Naive B cell (primary cell): Measurements from ENCODE around the gene HECTD1. TPM values are rescaled to one million over a fixed set of nuclear protein-coding genes. Genes with fewer than 3 reads are reported as not detected.
"Not testable (repeated sequence)": the region's sequence is repeated elsewhere in the genome, so short reads cannot be mapped to it uniquely, and the experiment has no call there.

Source experiments
- ATAC-seq, 2 donors: fragments of 150-1000 bp; cut with Tn5 transposase; 2 replicates each; pipeline ENCODE4 v1.10.0; 2021; ENCODE audit warnings: low read depth in 2 of 2, mild to moderate bottlenecking in 2 of 2, moderate library complexity in 2 of 2
- DNase-seq: peaks from one replicate; pipeline ENCODE4 v3.0.0; 2022
- H3K27ac Mint-ChIP-seq, 6 donors: one replicate each; pipeline ENCODE4 v1.8.0; 2020 to 2022; ENCODE audit warnings: mild to moderate bottlenecking in 6 of 6, mixed read lengths in 6 of 6, moderate library complexity in 5 of 6, inconsistent platforms in 2 of 6
- H3K27me3 Mint-ChIP-seq, 3 donors: one replicate each; pipeline ENCODE4 v1.8.0; 2021 to 2022; ENCODE audit warnings: mixed read lengths in 3 of 3, mild to moderate bottlenecking in 1 of 3
- H3K36me3 Mint-ChIP-seq, 2 donors: one replicate each; pipeline ENCODE4 v1.8.0; 2020 to 2022; ENCODE audit warnings: mixed read lengths in 2 of 2, inconsistent platforms in 1 of 2, mild to moderate bottlenecking in 1 of 2
- H3K4me1 Mint-ChIP-seq, 3 donors: one replicate each; pipeline ENCODE4 v1.8.0; 2020 to 2022; ENCODE audit warnings: mixed read lengths in 3 of 3, inconsistent platforms in 1 of 3, mild to moderate bottlenecking in 1 of 3, moderate library complexity in 1 of 3
- H3K4me3 Mint-ChIP-seq, 8 donors: one replicate each; pipeline ENCODE4 v1.8.0; 2020 to 2022; ENCODE audit warnings: mild to moderate bottlenecking in 8 of 8, mixed read lengths in 8 of 8, moderate library complexity in 8 of 8, inconsistent platforms in 2 of 8
- H3K9me3 Mint-ChIP-seq, 7 donors: one replicate each; pipeline ENCODE4 v1.8.0; 2020 to 2022; ENCODE audit warnings: mixed read lengths in 7 of 7, mild to moderate bottlenecking in 5 of 7, inconsistent platforms in 2 of 7, moderate library complexity in 1 of 7
- polyA plus RNA-seq, 6 donors: library from polyadenylated mRNA; unstranded; fragments of 300-500 nt; fragmentation: Illumina TruSeq; gene quantifications; one replicate each; pipeline ENCODE4 v1.2.3, GENCODE V29; 2021; ENCODE audit warnings: low read depth in 6 of 6

Gene HECTD1
- 10 to 100 TPM; 14.5 to 42.7 (median 35.0) TPM for polyA plus RNA-seq

- Mint-ChIP-seq H3K27me3 (no peaks in the 10 kb centered on the region), H3K9me3 (no peaks in the 10 kb centered on the region), H3K4me1 (peaks cover 21 to 34% (median 26%) of the 10 kb centered on the region in 3 donors), H3K36me3 (peaks cover 0 to 5% of the 10 kb centered on the region in 2 donors), H3K27ac (peak within 1 kb of the TSS; percentile 98 to 100 (median 99)), H3K4me3 (peak within 1 kb of the TSS; percentile 92 to 99 (median 97))
- ATAC-seq (peak; percentile 71 to 75), DNase-seq (peak; percentile 91)
Observed at GRCh38 chr14:31207755-31208545, at the start of gene HECTD1. Gene HECTD1 (minus strand): TSS chr14:31207793. CDS start chr14:31205936, 1,857 bp downstream.

- H3K4me3 Mint-ChIP-seq: no peak overlapping the region
- H3K27me3 Mint-ChIP-seq: no peaks in the 10 kb centered on the region
- DNase-seq: no peak
- no peaks in the 10 kb centered on the region for H3K36me3 Mint-ChIP-seq
- no peaks in the 10 kb centered on the region for H3K4me1 Mint-ChIP-seq
- no peaks in the 10 kb centered on the region for H3K9me3 Mint-ChIP-seq
- no peak overlapping the region for H3K27ac Mint-ChIP-seq
- ATAC-seq: no peak
Observed at GRCh38 chr14:31257244-31257553, 49.6 kb upstream of the HECTD1 start.

DNA sequence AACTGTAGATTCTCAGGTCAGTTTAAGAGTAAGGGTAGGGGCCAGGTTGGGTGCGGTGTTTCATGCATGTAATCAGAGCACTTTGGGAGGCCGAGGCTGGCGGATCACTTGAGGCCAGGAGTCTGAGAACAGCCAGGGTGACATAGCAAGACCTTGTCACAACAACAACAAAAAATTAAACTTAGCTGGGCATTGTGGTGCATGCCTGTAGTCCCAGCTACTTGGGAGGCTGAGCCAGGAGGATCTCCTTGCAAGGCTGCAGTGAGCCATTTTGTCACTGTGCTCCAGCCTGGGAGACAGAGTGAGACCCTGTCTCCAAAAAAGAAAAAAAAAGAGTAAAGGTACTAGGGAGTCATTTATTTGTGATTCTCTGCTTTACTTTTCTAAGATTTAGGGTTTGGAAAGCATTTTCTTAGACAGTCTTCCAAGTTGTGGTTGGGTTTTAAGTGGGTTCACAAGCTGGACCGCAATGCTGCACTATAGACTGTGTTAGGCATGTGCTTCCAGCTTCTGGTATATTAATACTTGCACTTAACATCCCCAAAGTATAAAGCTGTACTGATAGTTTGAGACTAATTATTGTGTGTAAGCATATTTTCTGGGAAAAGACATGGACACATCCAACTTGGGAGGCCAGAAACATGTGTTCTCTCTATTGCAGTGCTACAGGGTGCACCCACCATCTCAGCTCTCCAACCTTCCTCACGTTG lies 49.1 kb upstream of the HECTD1 start:
- no peak for DNase-seq
- Mint-ChIP-seq H3K36me3 (no peaks in the 10 kb centered on the region), H3K9me3 (no peaks in the 10 kb centered on the region), H3K27ac (no peak overlapping the region), H3K4me1 (no peaks in the 10 kb centered on the region), H3K4me3 (no peak overlapping the region), H3K27me3 (no peaks in the 10 kb centered on the region)
- ATAC-seq: no peak

GRCh38 chr14:31255918-31256317 lies 48.3 kb upstream of the HECTD1 start:
- not testable (repeated sequence) for DNase-seq, H3K27ac Mint-ChIP-seq, H3K36me3 Mint-ChIP-seq, H3K9me3 Mint-ChIP-seq, ATAC-seq, H3K27me3 Mint-ChIP-seq, H3K4me3 Mint-ChIP-seq, H3K4me1 Mint-ChIP-seq

GRCh38 chr14:31255286-31255685 lies 47.7 kb upstream of the HECTD1 start:
- H3K9me3 Mint-ChIP-seq: peaks cover 0 to 3% (median 0%) of the 10 kb centered on the region in 7 donors
- no peaks in the 10 kb centered on the region for H3K4me1 Mint-ChIP-seq
- DNase-seq: no peak
- H3K27me3 Mint-ChIP-seq: no peaks in the 10 kb centered on the region
- no peaks in the 10 kb centered on the region for H3K36me3 Mint-ChIP-seq
- H3K4me3 Mint-ChIP-seq: no peak overlapping the region
- ATAC-seq: no peak
- H3K27ac Mint-ChIP-seq: no peak overlapping the region

- no peaks in the 10 kb centered on the region for H3K4me1 Mint-ChIP-seq
- ATAC-seq: no peak
- no peaks in the 10 kb centered on the region for H3K27me3 Mint-ChIP-seq
- H3K9me3 Mint-ChIP-seq: peaks cover 0 to 3% (median 0%) of the 10 kb centered on the region in 7 donors
- no peak for DNase-seq
- H3K36me3 Mint-ChIP-seq: no peaks in the 10 kb centered on the region
- no peak overlapping the region for H3K4me3 Mint-ChIP-seq
- H3K27ac Mint-ChIP-seq: no peak overlapping the region
Observed at GRCh38 chr14:31253746-31254471, 46.3 kb upstream of the HECTD1 start.

DNA sequence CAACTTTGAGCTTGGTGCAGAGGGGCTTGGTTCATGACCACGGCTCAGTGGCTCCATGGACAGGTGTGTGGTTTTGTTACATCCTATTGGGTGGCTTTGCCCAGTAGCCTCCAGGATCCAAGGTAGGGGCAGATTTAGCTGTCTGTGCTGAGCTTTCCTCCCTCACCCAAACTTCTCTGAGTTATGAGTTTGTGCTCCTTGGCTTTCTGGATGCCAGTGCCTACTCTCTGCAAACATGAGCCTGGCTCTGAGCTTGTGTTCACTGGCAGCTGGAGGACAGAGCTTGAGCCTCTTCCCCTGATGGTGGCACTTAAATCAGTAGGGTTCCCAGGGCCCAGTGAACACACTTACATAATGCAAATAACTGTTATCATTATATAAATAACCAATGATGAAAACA lies 45.3 kb upstream of the HECTD1 start:
- Mint-ChIP-seq H3K36me3 (no peaks in the 10 kb centered on the region), H3K27me3 (no peaks in the 10 kb centered on the region), H3K27ac (peak overlapping the region in 1 of 6 donors; percentile 32), H3K4me3 (no peak overlapping the region), H3K4me1 (no peaks in the 10 kb centered on the region), H3K9me3 (peaks cover 0 to 3% (median 0%) of the 10 kb centered on the region in 7 donors)
- ATAC-seq (no peak), DNase-seq (no peak)

GRCh38 chr14:31251028-31251958 lies 43.7 kb upstream of the HECTD1 start:
- Mint-ChIP-seq H3K9me3 (peaks cover 0 to 3% (median 0%) of the 10 kb centered on the region in 7 donors), H3K4me3 (no peak overlapping the region), H3K27me3 (no peaks in the 10 kb centered on the region), H3K27ac (no peak overlapping the region), H3K4me1 (no peaks in the 10 kb centered on the region), H3K36me3 (no peaks in the 10 kb centered on the region)
- DNase-seq (no peak), ATAC-seq (no peak)

- Mint-ChIP-seq H3K36me3 (no peaks in the 10 kb centered on the region), H3K4me1 (peaks cover 0 to 2% (median 2%) of the 10 kb centered on the region in 3 donors), H3K27me3 (no peaks in the 10 kb centered on the region), H3K27ac (no peak overlapping the region), H3K4me3 (no peak overlapping the region), H3K9me3 (no peaks in the 10 kb centered on the region)
- ATAC-seq (no peak), DNase-seq (no peak)
Observed at GRCh38 chr14:31244626-31245025, 37.0 kb upstream of the HECTD1 start.

- DNase-seq (no peak), ATAC-seq (no peak)
- H3K9me3 Mint-ChIP-seq: no peaks in the 10 kb centered on the region
- H3K27ac Mint-ChIP-seq: peak overlapping the region in 2 of 6 donors; percentile 4 to 23
- peaks cover 0 to 7% (median 6%) of the 10 kb centered on the region in 3 donors for H3K4me1 Mint-ChIP-seq
- H3K36me3 Mint-ChIP-seq: no peaks in the 10 kb centered on the region
- H3K27me3 Mint-ChIP-seq: no peaks in the 10 kb centered on the region
- H3K4me3 Mint-ChIP-seq: peak overlapping the region in 1 of 8 donors; percentile 45
Observed at GRCh38 chr14:31243860-31244259, 36.3 kb upstream of the HECTD1 start.

DNA sequence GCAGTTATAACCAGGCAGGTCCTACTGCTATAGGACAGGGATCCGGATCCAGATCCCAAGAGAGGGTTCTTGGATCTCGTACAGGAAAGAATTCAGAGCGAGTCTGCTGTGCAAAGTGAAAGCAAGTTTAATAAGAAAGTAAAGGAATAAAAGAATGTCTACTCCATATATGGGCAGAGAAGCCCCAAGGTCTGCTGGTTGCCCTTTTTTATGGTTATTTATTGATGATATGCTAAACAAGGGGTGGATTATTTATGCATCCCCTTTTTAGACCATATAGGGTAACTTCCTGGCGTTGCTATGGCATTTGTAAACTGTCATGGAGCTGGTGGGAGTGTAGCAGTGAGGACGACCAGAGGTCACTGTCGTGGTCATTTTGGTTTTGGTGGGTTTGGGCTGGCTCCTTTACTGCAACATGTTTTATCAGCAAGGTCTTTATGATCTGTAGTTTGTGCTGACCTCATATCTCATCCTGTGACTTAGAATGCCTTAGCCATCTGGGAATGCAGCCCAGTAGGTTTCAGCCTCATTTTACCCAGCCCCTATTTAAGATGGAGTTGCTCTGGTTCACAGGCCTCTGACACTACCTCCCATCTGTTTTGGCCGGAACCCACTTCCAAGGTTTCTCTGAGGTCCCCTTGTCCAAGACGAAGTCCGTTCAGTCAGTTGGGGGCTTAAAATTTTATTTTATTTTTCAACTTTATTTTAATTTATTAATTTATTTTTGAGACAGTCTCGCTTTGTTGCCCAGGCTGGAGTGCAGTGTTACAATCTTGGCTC lies 34.8 kb upstream of the HECTD1 start:
- H3K36me3 Mint-ChIP-seq, H3K27ac Mint-ChIP-seq, H3K4me1 Mint-ChIP-seq, H3K27me3 Mint-ChIP-seq, ATAC-seq, DNase-seq, H3K4me3 Mint-ChIP-seq, H3K9me3 Mint-ChIP-seq: not testable (repeated sequence)

DNA sequence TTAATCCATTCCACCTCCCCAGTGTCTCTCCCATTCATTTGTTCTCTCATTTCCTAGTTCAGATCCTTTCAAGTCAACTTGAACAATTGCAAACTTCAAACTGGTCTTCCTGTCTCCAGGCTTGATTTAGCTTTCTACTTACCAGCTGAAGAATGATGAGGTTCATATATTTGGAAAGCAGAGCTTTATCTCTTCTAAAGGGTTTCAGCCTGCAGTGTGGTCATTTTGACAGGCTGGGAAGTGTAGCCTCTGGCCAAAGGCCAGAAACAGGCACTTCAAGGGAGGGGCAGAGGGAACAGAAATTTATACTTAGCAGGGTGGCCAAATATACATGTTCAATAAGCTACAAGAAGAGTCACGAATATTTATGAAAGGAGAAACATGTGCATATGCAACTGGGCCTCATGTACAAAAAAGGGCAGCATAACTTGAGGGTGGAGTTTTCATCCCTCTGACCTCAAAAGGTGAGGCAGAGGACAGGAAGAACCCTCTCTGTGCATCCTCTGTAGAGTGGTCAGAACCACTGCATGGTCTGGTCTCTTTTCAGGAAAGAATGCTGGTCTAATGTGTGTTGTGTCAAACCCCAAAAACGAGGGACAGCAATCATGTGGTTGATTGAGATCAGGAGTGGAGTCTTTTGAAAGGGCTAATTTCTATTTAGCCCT lies 34.0 kb upstream of the HECTD1 start:
- ATAC-seq (no peak), DNase-seq (no peak)
- Mint-ChIP-seq H3K9me3 (no peaks in the 10 kb centered on the region), H3K27ac (no peak overlapping the region), H3K36me3 (no peaks in the 10 kb centered on the region), H3K4me3 (no peak overlapping the region), H3K27me3 (no peaks in the 10 kb centered on the region), H3K4me1 (peaks cover 0 to 7% (median 6%) of the 10 kb centered on the region in 3 donors)
